ENCODE measurements around the gene LEFTY2.
"Not testable (repeated sequence)": the region's sequence is repeated elsewhere in the genome, so short reads cannot be mapped to it uniquely, and the experiment has no call there.

Gene LEFTY2

GRCh38 chr1:225974454-225974853, 33.4 kb upstream of the LEFTY2 start:
- TF ChIP-seq CTCF (IDR thresholded peaks at IDR 0.05; ENCODE audit: low read length) (no peak), EZH2phosphoT487 (IDR thresholded peaks at IDR 0.05; ENCODE audit: low read length) (no peak), EZH2 (optimal IDR thresholded peaks at IDR 0.05; ENCODE audit: low read depth, low read length) (no peak)
- Histone ChIP-seq H3F3A (ENCODE audit: insufficient read depth, low read length) (peaks cover 8% of the 10 kb centered on the region; the same call in 1 of the 2 replicates), H3K27me3 (replicated peaks; ENCODE audit: insufficient read depth, low read length) (no peaks in the 10 kb centered on the region), H3K9ac (ENCODE audit: low read length) (no peak overlapping the region), H3K4me1 (ENCODE audit: low read length) (no peaks in the 10 kb centered on the region), H3K9me3 (replicated peaks; ENCODE audit: insufficient read depth, low read length) (no peaks in the 10 kb centered on the region), H3K27ac (ENCODE audit: low read length) (no peak overlapping the region), H3K4me3 (ENCODE audit: low read length) (no peak overlapping the region), H3K36me3 (replicated peaks; ENCODE audit: insufficient read depth, low read length) (no peaks in the 10 kb centered on the region), H4K20me1 (ENCODE audit: insufficient read depth, low read length) (no peaks in the 10 kb centered on the region), H3K79me2 (ENCODE audit: low read length) (no peaks in the 10 kb centered on the region), H2AFZ (ENCODE audit: low read length) (no peak overlapping the region), H3K4me2 (ENCODE audit: low read depth, low read length) (no peak overlapping the region), H3K9me2 (replicated peaks; ENCODE audit: insufficient read depth, low read length) (no peaks in the 10 kb centered on the region)
- DNase-seq: no peak

DNA sequence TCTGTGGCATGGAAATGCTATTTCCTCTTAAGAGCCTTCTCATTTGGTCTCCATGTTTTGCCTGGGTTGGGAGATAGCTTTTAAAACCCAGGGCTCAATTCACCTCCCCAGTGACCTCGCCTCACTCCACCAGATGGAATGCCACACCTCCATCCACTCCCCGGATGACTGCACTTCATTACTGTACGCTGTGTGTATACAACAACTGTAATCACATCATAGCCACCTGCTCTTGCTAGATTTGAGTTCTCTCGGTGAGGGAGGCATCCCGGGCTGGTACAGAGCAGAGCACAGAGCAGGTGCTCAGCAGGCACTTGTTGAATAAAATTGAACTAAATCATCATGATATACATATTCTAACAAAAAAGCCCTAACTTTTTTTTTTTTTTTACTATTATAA, 32.1 kb upstream of the LEFTY2 start:
- H3K27ac ChIP-seq (ENCODE audit: low read length): no peak overlapping the region
- H3F3A ChIP-seq (ENCODE audit: insufficient read depth, low read length): peaks cover 3% of the 10 kb centered on the region; the same call in 1 of the 2 replicates

DNA sequence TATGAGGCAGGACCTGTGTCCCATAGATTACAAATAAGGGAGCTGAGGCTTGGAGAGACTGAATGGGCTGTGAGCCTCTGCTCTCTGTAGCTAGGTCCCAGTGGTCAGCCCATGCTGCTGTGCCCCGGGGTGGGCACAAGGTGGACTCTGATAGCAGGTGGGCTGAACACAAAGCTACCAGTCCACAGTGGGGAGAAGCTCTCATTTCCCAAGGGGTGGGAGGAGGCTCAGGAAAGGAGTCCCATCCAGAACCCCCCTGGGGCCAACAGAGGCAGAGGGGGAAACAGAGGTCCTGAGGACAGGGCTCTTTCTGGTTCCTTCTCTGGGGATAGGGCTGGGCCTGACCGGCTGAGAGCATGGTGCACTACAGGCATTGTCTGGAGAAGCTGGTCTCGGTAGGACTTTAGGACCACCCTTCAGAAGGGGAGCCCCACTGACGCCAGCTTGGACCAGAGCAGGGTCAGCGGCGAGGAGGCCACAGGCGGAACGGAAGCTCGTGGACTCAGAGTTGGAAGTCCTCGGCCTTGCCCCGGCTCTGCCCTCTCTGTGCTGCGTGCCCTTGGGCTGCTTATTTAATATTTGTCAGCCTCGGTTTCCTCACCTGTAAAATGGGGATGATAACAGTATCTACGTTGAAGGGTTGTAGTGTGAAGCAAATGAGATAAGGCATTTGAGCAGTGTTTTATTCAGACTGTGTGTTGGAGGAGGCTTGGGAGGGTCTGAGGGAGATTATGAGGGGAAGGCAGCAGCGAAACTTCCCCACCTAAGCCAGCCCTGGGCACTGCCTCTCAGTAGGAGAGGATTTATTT, 31.5 kb upstream of the LEFTY2 start:
- no peaks in the 10 kb centered on the region for H3K27me3 ChIP-seq (replicated peaks; ENCODE audit: insufficient read depth, low read length)
- no peaks in the 10 kb centered on the region for H3K9me3 ChIP-seq (replicated peaks; ENCODE audit: insufficient read depth, low read length)
- no peaks in the 10 kb centered on the region for H3K9me2 ChIP-seq (replicated peaks; ENCODE audit: insufficient read depth, low read length)
- no peak overlapping the region for H3K9ac ChIP-seq (ENCODE audit: low read length)
- no peak overlapping the region for H3K4me3 ChIP-seq (ENCODE audit: low read length)
- no peaks in the 10 kb centered on the region for H4K20me1 ChIP-seq (ENCODE audit: insufficient read depth, low read length)
- no peak for TF ChIP-seq EZH2phosphoT487 (IDR thresholded peaks at IDR 0.05; ENCODE audit: low read length)
- TF ChIP-seq CTCF (IDR thresholded peaks at IDR 0.05; ENCODE audit: low read length): no peak
- no peak for TF ChIP-seq EZH2 (optimal IDR thresholded peaks at IDR 0.05; ENCODE audit: low read depth, low read length)
- H3K79me2 ChIP-seq (ENCODE audit: low read length): no peaks in the 10 kb centered on the region
- DNase-seq: no peak
- no peak overlapping the region for H2AFZ ChIP-seq (ENCODE audit: low read length)
- H3K4me1 ChIP-seq (ENCODE audit: low read length): no peaks in the 10 kb centered on the region
- H3K4me2 ChIP-seq (ENCODE audit: low read depth, low read length): no peak overlapping the region
- H3F3A ChIP-seq (ENCODE audit: insufficient read depth, low read length): no peaks in the 10 kb centered on the region; the same call in 1 of the 2 replicates
- no peak overlapping the region for H3K27ac ChIP-seq (ENCODE audit: low read length)
- H3K36me3 ChIP-seq (replicated peaks; ENCODE audit: insufficient read depth, low read length): no peaks in the 10 kb centered on the region

More for the DNA sequence above, 32.1 kb upstream of the LEFTY2 start:
- no peak overlapping the region for H3K9ac ChIP-seq (ENCODE audit: low read length)
- TF ChIP-seq EZH2phosphoT487 (IDR thresholded peaks at IDR 0.05; ENCODE audit: low read length) (no peak), CTCF (IDR thresholded peaks at IDR 0.05; ENCODE audit: low read length) (no peak), EZH2 (optimal IDR thresholded peaks at IDR 0.05; ENCODE audit: low read depth, low read length) (no peak)
- no peaks in the 10 kb centered on the region for H4K20me1 ChIP-seq (ENCODE audit: insufficient read depth, low read length)
- no peaks in the 10 kb centered on the region for H3K36me3 ChIP-seq (replicated peaks; ENCODE audit: insufficient read depth, low read length)
- DNase-seq: no peak
- no peaks in the 10 kb centered on the region for H3K79me2 ChIP-seq (ENCODE audit: low read length)
- no peak overlapping the region for H2AFZ ChIP-seq (ENCODE audit: low read length)
- no peaks in the 10 kb centered on the region for H3K9me2 ChIP-seq (replicated peaks; ENCODE audit: insufficient read depth, low read length)
- no peaks in the 10 kb centered on the region for H3K4me1 ChIP-seq (ENCODE audit: low read length)
- H3K9me3 ChIP-seq (replicated peaks; ENCODE audit: insufficient read depth, low read length): no peaks in the 10 kb centered on the region
- no peak overlapping the region for H3K4me2 ChIP-seq (ENCODE audit: low read depth, low read length)
- H3K4me3 ChIP-seq (ENCODE audit: low read length): no peak overlapping the region
- no peaks in the 10 kb centered on the region for H3K27me3 ChIP-seq (replicated peaks; ENCODE audit: insufficient read depth, low read length)

- H3K9me3 ChIP-seq (replicated peaks; ENCODE audit: insufficient read depth, low read length); H4K20me1 ChIP-seq (ENCODE audit: insufficient read depth, low read length); H3K4me1 ChIP-seq (ENCODE audit: low read length); H3K79me2 ChIP-seq (ENCODE audit: low read length); H3K27me3 ChIP-seq (replicated peaks; ENCODE audit: insufficient read depth, low read length); H3K4me3 ChIP-seq (ENCODE audit: low read length); H3F3A ChIP-seq (ENCODE audit: insufficient read depth, low read length); H2AFZ ChIP-seq (ENCODE audit: low read length); H3K27ac ChIP-seq (ENCODE audit: low read length); H3K4me2 ChIP-seq (ENCODE audit: low read depth, low read length); H3K36me3 ChIP-seq (replicated peaks; ENCODE audit: insufficient read depth, low read length); H3K9me2 ChIP-seq (replicated peaks; ENCODE audit: insufficient read depth, low read length); DNase-seq; H3K9ac ChIP-seq (ENCODE audit: low read length): not testable (repeated sequence)
These were observed 29.7 kb upstream of the LEFTY2 start for GRCh38 chr1:225970592-225971157.

DNA sequence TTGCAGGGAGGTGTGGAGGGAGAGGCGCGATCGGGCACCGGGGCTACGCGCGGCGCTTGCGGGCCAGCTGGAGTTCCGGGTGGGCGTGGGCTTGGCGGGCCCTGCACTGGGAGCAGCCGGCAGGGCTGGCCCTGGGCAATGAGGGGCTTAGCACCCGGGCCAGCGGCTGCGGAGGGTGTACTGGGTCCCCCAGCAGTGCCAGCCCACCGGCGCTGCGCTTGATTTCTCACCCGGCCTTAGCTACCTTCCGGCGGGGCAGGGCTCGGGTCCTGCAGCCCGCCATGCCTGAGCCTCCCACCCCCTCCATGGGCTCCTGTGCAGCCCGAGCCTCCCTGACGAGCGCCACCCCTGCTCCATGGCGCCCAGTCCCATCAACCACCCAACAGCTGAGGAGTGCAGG, 28.7 kb upstream of the LEFTY2 start:
- not testable (repeated sequence) for H3K4me2 ChIP-seq (ENCODE audit: low read depth, low read length); H3F3A ChIP-seq (ENCODE audit: insufficient read depth, low read length); H3K79me2 ChIP-seq (ENCODE audit: low read length); H2AFZ ChIP-seq (ENCODE audit: low read length); H3K9ac ChIP-seq (ENCODE audit: low read length); H3K27ac ChIP-seq (ENCODE audit: low read length); H4K20me1 ChIP-seq (ENCODE audit: insufficient read depth, low read length); H3K4me3 ChIP-seq (ENCODE audit: low read length); H3K9me2 ChIP-seq (replicated peaks; ENCODE audit: insufficient read depth, low read length); H3K4me1 ChIP-seq (ENCODE audit: low read length); H3K36me3 ChIP-seq (replicated peaks; ENCODE audit: insufficient read depth, low read length); H3K27me3 ChIP-seq (replicated peaks; ENCODE audit: insufficient read depth, low read length); DNase-seq; H3K9me3 ChIP-seq (replicated peaks; ENCODE audit: insufficient read depth, low read length)

All from MM.1S (cell line).